ENCODE measurements around the gene PEF1.

The PEF1 gene

DNA sequence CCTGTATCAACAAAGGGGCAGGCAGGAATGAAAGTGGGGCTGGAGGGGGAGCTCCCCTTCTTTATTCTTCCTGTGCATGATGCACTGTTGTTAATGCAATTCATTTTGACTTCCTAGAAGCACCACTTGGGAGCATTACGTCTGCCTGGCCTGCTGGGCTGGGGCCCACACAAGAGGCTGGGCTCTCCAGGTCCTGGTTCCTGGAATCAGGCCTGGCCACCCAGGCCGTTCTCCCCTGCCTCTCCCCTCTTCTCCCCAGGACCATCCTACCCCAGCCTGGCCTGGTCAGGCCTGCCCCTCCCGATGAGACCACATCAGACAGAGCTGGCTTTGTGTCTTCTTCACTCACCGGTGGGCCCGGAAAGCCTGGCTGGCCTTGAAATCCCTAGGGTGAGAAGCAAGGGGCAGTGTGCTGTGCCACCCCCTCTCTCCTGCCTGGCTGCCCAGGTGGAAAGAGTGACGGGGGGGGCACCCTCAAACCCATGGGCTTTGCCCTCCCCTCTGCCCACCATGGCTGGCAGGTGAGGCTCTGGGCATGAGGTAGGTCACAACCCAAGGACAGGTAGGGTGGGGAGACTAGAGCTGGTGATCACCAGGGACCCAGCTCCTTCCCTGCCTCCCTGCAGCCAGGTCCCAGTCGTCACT lies 20.7 kb upstream of the PEF1 start:
- no peak for DNase-seq (ENCODE audit: extremely low spot score)
- TF ChIP-seq, protein P1, sequence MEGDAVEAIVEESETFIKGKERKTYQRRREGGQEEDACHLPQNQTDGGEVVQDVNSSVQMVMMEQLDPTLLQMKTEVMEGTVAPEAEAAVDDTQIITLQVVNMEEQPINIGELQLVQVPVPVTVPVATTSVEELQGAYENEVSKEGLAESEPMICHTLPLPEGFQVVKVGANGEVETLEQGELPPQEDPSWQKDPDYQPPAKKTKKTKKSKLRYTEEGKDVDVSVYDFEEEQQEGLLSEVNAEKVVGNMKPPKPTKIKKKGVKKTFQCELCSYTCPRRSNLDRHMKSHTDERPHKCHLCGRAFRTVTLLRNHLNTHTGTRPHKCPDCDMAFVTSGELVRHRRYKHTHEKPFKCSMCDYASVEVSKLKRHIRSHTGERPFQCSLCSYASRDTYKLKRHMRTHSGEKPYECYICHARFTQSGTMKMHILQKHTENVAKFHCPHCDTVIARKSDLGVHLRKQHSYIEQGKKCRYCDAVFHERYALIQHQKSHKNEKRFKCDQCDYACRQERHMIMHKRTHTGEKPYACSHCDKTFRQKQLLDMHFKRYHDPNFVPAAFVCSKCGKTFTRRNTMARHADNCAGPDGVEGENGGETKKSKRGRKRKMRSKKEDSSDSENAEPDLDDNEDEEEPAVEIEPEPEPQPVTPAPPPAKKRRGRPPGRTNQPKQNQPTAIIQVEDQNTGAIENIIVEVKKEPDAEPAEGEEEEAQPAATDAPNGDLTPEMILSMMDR (IDR thresholded peaks at IDR 0.05; ENCODE audit: control extremely low read depth, extremely low read depth, low read depth, missing control alignments): no peak
- CTCF ChIA-PET: interaction anchor here (1.0 to 11.0 kb wide), 13 partner anchors 14 to 397 kb away, joined by 3 to 87 read pairs (median 4); partner anchors contain the start of gene COL16A1
- POLR2A ChIA-PET: interaction anchor here (0.7 kb wide), 1 partner anchor 103 kb away, joined by 3 read pairs; no protein-coding TSS in a partner anchor

DNA sequence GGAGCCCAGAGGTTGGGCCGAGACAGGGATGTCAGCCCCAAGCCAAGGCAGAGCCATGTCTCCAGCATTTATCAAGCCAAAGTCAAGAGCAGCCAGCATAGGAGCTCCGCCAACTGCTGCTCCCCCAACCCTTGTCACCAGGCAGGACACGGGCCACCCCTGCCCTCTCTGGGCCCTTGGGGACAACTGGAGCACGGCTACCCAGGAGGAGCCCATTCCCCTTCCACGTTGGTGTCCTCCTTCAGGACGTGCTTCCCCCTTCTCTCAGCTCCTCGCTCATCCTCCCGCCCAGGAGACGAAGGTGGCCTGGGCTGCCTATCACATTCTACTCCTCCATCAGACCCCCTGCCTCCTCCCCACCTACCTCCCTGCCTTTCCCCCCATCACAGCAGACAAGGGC lies 19.9 kb upstream of the PEF1 start:
- TF ChIP-seq, protein P1 (IDR thresholded peaks at IDR 0.05; ENCODE audit: control extremely low read depth, extremely low read depth, low read depth, missing control alignments): no peak
- ChIA-PET CTCF (interaction anchor here (0.6 to 11.0 kb wide), 24 partner anchors 9 to 654 kb away, joined by 3 to 87 read pairs (median 4); partner anchors contain the start of genes COL16A1 and PEF1), POLR2A (no interaction called here)
- DNase-seq (ENCODE audit: extremely low spot score): no peak

DNA sequence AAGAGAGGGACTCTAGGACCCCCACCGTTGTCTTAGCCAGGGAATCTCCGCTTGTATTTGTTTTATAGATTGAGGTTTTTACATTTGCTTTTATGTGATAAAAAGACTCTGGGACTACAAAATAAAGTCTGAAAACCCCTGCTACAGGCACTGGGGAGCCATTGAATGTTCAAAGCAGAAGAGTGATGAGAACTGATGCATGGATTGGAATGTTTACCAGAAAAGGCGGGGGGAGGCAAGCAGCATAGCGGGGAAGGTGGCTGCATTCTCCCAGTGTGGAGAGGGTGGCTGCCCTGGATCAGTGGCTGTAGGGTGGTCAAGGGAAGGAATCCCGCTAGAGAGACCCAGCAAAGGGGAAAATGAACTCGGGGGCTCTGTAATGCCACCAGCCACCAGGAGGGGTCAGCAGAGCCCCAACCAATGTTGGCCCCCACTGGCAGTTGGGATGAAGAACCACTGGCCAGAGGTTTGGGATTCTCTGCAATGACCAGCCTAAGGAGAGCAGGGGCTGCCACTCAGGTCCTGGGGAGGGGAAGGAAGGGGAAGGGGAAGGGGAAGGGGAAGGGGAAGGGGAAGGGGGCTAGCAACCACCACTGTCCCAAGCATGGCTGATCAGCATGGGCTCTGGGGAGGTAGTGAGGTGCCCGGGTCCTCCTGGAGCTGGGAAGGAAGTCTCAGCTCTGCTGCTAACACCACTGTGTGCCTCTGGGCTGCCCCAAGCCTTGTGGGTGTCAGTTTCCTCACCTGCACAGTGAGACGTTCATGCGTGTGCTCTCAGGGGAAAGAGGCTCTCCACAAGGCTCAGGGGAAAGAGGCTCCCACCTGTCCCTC lies 19.2 kb upstream of the PEF1 start:
- DNase-seq (ENCODE audit: extremely low spot score): peak; percentile 86
- ChIA-PET CTCF (interaction anchor here (0.6 to 11.0 kb wide), 28 partner anchors 8 to 654 kb away, joined by 3 to 87 read pairs (median 4); partner anchors contain the start of genes COL16A1 and PEF1), POLR2A (no interaction called here)
- TF ChIP-seq, protein P1 (IDR thresholded peaks at IDR 0.05; ENCODE audit: control extremely low read depth, extremely low read depth, low read depth, missing control alignments): peak; percentile 96

DNA sequence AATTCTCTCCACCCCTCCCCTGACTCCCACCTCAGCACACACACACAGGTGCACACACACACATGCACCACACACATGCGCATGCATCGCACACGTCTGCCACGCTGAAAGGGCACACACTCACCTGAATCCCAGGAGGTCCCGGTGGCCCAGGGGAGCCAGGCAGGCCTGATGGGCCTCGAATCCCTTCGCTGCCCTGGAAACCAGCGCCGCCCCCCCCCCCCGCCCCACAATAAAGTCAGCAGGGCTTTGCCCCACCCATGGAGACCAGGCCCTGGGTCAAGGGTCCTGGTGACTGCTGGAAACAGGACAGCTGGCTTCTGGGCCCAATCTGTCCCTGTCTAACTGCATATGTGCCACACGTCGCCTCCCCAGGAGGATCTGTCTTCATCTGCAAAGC lies 17.8 kb upstream of the PEF1 start:
- TF ChIP-seq, protein P1 (IDR thresholded peaks at IDR 0.05; ENCODE audit: control extremely low read depth, extremely low read depth, low read depth, missing control alignments): no peak
- POLR2A ChIA-PET: no interaction called here
- DNase-seq (ENCODE audit: extremely low spot score): no peak
- CTCF ChIA-PET: interaction anchor here (1.0 to 11.0 kb wide), 10 partner anchors 11 to 127 kb away, joined by 3 to 87 read pairs (median 8); partner anchors contain the start of genes COL16A1 and PEF1

DNA sequence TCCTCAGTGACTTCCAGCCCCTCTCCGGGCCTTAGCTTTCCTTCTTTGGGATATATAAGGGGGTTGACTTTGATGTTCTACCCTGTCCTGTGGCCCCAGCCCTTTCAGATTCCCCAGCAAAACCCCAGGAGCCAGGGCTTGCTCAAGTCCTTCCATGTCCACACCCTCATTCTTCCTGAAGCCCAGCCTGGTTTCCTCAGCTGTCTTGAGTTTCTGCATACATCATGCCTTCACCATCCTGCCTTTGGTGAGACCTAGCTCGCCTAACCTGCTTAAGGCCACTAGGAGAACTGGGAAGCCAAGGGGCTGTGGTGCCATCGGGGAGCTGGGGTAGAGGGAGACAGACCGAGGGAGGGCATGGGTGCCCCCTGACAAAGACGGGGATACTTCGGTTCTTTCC lies 17.2 kb upstream of the PEF1 start:
- TF ChIP-seq, protein P1 (IDR thresholded peaks at IDR 0.05; ENCODE audit: control extremely low read depth, extremely low read depth, low read depth, missing control alignments): no peak
- CTCF ChIA-PET: interaction anchor here (0.9 to 11.0 kb wide), 7 partner anchors 11 to 127 kb away, joined by 3 to 87 read pairs (median 7); no protein-coding TSS in a partner anchor
- POLR2A ChIA-PET: no interaction called here
- no peak for DNase-seq (ENCODE audit: extremely low spot score)

DNA sequence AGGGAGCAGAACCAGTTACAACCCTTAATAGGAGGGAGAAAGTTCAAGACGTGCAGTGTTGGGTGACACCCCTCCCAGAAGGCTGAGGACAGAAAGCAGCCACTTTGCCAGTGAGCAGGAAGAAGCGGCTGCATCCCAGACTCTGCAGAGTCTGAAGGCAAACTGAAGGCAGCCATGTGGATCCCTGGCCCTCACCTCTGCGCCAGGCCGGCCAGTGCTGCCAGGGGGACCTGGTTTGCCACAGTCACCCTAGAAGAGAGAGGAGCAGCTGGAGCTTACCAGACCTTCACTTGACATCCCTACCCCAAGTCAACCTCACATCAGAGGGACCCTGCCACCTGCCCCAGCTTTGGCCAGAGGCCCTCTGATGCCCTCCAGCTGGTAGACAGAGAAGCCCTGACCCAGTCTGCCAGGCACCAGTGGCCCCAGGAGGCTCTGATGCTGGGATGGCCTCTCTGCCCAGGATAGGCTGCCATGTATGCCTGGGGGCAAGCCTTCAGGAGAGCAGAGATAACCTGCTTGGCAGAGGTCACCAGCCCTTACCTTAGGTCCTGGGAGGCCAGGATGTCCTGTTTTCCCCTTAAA lies 16.3 kb upstream of the PEF1 start:
- ChIA-PET POLR2A (no interaction called here), CTCF (interaction anchor here (0.9 to 11.0 kb wide), 7 partner anchors 10 to 128 kb away, joined by 3 to 87 read pairs (median 7); no protein-coding TSS in a partner anchor)
- DNase-seq (ENCODE audit: extremely low spot score): no peak
- TF ChIP-seq, protein P1 (IDR thresholded peaks at IDR 0.05; ENCODE audit: control extremely low read depth, extremely low read depth, low read depth, missing control alignments): no peak
